ENCODE data around the gene NUP205. TPM values are rescaled to one million over a fixed set of nuclear protein-coding genes. Genes with fewer than 3 reads are reported as not detected.

Gene NUP205
- total and polyA plus RNA-seq, 2 of the 13 experiments (the other 11 are each of a cell fraction or from before 2014, with no cell fraction given) = 46.2 to 87.2 TPM

DNA sequence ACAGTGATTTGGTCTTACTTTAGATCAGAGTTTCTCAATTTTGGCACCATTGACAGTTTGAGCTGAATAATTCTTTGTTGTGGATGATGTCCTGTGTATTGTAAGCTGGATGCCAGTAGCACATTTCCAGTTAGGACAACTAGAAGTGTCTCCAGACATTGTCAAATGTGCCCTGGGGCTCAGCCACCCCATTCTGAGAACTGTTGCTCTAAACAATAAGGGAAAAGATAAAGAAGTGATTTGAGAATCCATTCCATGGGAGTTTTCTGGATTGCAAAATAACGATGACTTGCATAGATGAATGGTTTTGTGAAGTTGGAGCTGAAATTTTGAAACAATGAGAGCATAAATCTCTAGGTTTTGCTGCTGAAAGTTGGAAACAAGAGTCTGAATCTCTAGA lies 44.6 kb downstream of the NUP205 start:
- ATAC-seq (no peak), DNase-seq (ENCODE audit: low spot score) (no peak), FAIRE-seq (no peak)
- Histone ChIP-seq H3K27me3 (ENCODE audit: control insufficient read depth in 1 of 2, insufficient read depth in 2 of 2, low read length in 2 of 2) (no peaks in the 10 kb centered on the region), H3K4me3 (replicated peaks in 1 of 3; ENCODE audit: insufficient read depth in 1 of 3, low read depth in 2 of 3, low read length in 3 of 3) (no peak overlapping the region), H4K20me1 (ENCODE audit: insufficient read depth, low read length) (no peaks in the 10 kb centered on the region), H3K36me3 (replicated peaks in 1 of 2; ENCODE audit: control insufficient read depth in 1 of 2, insufficient read depth in 2 of 2, low read length in 2 of 2) (peaks cover 15 to 77% of the 10 kb centered on the region in 2 experiments), H3K9ac (ENCODE audit: insufficient read depth, low read depth, low read length) (no peak overlapping the region), H3K9me3 (ENCODE audit: low read length) (no peaks in the 10 kb centered on the region), H3K79me2 (ENCODE audit: insufficient read depth, low read length) (no peaks in the 10 kb centered on the region), H3K4me2 (ENCODE audit: low read depth, low read length) (no peak overlapping the region), H3K27ac (ENCODE audit: extremely low read length, insufficient read depth, low read length) (no peak overlapping the region), H3K4me1 (ENCODE audit: insufficient read depth, low read length) (no peaks in the 10 kb centered on the region), H2AFZ (ENCODE audit: low read length) (no peak overlapping the region)
- BruUV-seq (replicated peaks) = TSS peak; percentile 7
- intact Hi-C loops (cut with micrococcal nuclease; ENCODE audit: unreplicated experiment) (no loop called here), in situ Hi-C loops (cut with HindIII; ENCODE audit: extremely low pct_ligation_motif_present, low pct_unique_long_range_greater_than_20kb) (no loop called here)
- WGBS (ENCODE audit: low lambda C conversion rate) = 94% methylated on average over 1 of the region's 1 CpG
- TF ChIP-seq ZFP41 (CRISPR knock-in tag; IDR thresholded peaks at IDR 0.05; ENCODE audit: borderline replicate concordance) (no peak), THYN1 (CRISPR knock-in tag; IDR thresholded peaks at IDR 0.05; ENCODE audit: borderline replicate concordance, low read depth) (no peak), FOXP1 (IDR thresholded peaks at IDR 0.05) (no peak), FOXP1 (CRISPR knock-in tag; IDR thresholded peaks at IDR 0.05) (no peak), XRCC5 (optimal IDR thresholded peaks at IDR 0.05; ENCODE audit: low read length) (no peak)
- TF ChIP-seq, protein P1, sequence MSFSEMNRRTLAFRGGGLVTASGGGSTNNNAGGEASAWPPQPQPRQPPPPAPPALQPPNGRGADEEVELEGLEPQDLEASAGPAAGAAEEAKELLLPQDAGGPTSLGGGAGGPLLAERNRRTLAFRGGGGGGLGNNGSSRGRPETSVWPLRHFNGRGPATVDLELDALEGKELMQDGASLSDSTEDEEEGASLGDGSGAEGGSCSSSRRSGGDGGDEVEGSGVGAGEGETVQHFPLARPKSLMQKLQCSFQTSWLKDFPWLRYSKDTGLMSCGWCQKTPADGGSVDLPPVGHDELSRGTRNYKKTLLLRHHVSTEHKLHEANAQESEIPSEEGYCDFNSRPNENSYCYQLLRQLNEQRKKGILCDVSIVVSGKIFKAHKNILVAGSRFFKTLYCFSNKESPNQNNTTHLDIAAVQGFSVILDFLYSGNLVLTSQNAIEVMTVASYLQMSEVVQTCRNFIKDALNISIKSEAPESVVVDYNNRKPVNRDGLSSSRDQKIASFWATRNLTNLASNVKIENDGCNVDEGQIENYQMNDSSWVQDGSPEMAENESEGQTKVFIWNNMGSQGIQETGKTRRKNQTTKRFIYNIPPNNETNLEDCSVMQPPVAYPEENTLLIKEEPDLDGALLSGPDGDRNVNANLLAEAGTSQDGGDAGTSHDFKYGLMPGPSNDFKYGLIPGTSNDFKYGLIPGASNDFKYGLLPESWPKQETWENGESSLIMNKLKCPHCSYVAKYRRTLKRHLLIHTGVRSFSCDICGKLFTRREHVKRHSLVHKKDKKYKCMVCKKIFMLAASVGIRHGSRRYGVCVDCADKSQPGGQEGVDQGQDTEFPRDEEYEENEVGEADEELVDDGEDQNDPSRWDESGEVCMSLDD (CRISPR knock-in tag; IDR thresholded peaks at IDR 0.05; ENCODE audit: borderline replicate concordance) = no peak
- CTCF ChIA-PET (ENCODE audit: low intra/inter-chr PET ratio, low total read pairs) = no interaction called here
- POLR2A ChIA-PET = no interaction called here

DNA sequence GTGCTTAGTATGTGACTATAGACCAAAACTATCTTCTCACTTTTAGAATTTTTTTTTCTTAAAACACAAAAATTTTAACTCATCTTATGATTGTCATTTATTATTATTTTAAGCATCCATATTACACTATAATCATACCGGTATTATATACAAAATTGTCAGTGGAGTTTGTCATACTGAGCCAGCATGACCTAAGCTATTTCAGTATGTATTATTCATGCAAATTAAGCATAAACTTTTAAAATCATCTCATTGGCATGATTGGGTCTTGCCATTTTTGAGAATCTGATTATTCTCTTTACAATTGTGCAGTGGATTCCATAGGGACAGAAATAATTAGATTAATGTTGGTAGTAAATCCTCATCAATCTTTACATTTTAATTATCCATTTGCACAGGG lies 58.4 kb downstream of the NUP205 start:
- Histone ChIP-seq H3K27me3 (ENCODE audit: control insufficient read depth in 1 of 2, insufficient read depth in 2 of 2, low read length in 2 of 2) (no peaks in the 10 kb centered on the region), H3K79me2 (ENCODE audit: insufficient read depth, low read length) (no peaks in the 10 kb centered on the region), H3K4me2 (ENCODE audit: low read depth, low read length) (no peak overlapping the region), H3K9ac (ENCODE audit: insufficient read depth, low read depth, low read length) (no peak overlapping the region), H3K36me3 (replicated peaks in 1 of 2; ENCODE audit: control insufficient read depth in 1 of 2, insufficient read depth in 2 of 2, low read length in 2 of 2) (peaks cover 5 to 66% of the 10 kb centered on the region in 2 experiments), H3K9me3 (ENCODE audit: low read length) (no peaks in the 10 kb centered on the region), H3K4me1 (ENCODE audit: insufficient read depth, low read length) (no peaks in the 10 kb centered on the region), H4K20me1 (ENCODE audit: insufficient read depth, low read length) (no peaks in the 10 kb centered on the region), H2AFZ (ENCODE audit: low read length) (no peak overlapping the region), H3K4me3 (replicated peaks in 1 of 3; ENCODE audit: insufficient read depth in 1 of 3, low read depth in 2 of 3, low read length in 3 of 3) (no peak overlapping the region), H3K27ac (ENCODE audit: extremely low read length, insufficient read depth, low read length) (no peak overlapping the region)
- in situ Hi-C loops (cut with HindIII; ENCODE audit: extremely low pct_ligation_motif_present, low pct_unique_long_range_greater_than_20kb) = no loop called here
- ATAC-seq (no peak), DNase-seq (ENCODE audit: low spot score) (no peak), FAIRE-seq (no peak)
- ChIA-PET CTCF (ENCODE audit: low intra/inter-chr PET ratio, low total read pairs) (no interaction called here), POLR2A (no interaction called here)
- BruUV-seq (replicated peaks) = no TSS peak
- intact Hi-C loops (cut with micrococcal nuclease; ENCODE audit: unreplicated experiment) = no loop called here
- 98% methylated on average over 1 of the region's 1 CpG for WGBS (ENCODE audit: low lambda C conversion rate)
- no peak for TF ChIP-seq ARNTL (CRISPR knock-in tag; IDR thresholded peaks at IDR 0.05)
- TF ChIP-seq, protein P2, sequence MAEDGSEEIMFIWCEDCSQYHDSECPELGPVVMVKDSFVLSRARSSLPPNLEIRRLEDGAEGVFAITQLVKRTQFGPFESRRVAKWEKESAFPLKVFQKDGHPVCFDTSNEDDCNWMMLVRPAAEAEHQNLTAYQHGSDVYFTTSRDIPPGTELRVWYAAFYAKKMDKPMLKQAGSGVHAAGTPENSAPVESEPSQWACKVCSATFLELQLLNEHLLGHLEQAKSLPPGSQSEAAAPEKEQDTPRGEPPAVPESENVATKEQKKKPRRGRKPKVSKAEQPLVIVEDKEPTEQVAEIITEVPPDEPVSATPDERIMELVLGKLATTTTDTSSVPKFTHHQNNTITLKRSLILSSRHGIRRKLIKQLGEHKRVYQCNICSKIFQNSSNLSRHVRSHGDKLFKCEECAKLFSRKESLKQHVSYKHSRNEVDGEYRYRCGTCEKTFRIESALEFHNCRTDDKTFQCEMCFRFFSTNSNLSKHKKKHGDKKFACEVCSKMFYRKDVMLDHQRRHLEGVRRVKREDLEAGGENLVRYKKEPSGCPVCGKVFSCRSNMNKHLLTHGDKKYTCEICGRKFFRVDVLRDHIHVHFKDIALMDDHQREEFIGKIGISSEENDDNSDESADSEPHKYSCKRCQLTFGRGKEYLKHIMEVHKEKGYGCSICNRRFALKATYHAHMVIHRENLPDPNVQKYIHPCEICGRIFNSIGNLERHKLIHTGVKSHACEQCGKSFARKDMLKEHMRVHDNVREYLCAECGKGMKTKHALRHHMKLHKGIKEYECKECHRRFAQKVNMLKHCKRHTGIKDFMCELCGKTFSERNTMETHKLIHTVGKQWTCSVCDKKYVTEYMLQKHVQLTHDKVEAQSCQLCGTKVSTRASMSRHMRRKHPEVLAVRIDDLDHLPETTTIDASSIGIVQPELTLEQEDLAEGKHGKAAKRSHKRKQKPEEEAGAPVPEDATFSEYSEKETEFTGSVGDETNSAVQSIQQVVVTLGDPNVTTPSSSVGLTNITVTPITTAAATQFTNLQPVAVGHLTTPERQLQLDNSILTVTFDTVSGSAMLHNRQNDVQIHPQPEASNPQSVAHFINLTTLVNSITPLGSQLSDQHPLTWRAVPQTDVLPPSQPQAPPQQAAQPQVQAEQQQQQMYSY (CRISPR knock-in tag; IDR thresholded peaks at IDR 0.05) = no peak
- TF ChIP-seq ZNF256 (CRISPR knock-in tag; conservative IDR thresholded peaks at IDR 0.05) = no peak
- TF ChIP-seq BRD4 (CRISPR knock-in tag; IDR thresholded peaks at IDR 0.05) = no peak
- no peak for TF ChIP-seq ZNF34 (CRISPR knock-in tag; IDR thresholded peaks at IDR 0.05; ENCODE audit: borderline replicate concordance)
- TF ChIP-seq NR3C1 (CRISPR knock-in tag; IDR thresholded peaks at IDR 0.05) = no peak
- TF ChIP-seq NCOR1 (IDR thresholded peaks at IDR 0.05; ENCODE audit: borderline replicate concordance, low read length) = no peak
- no peak for TF ChIP-seq ZNF83 (CRISPR knock-in tag; IDR thresholded peaks at IDR 0.05; ENCODE audit: borderline replicate concordance)
- no peak for TF ChIP-seq TOPORS (CRISPR knock-in tag; IDR thresholded peaks at IDR 0.05)

Measured in HepG2 (cell line).